GM23248 (cell line): ENCODE measurements around the gene ATP8A1.

Experiments
- EZH2 ChIP-seq: fragments of 200-600 bp; sonication (generic); IDR thresholded peaks from 2 replicates; pipeline ENCODE4 v1.6.1; 2018; ENCODE audit warnings: antibody characterized with exemption, mild to moderate bottlenecking; ENCODE audit not compliant: insufficient read depth, poor library complexity, severe bottlenecking
- EZH2phosphoT487 ChIP-seq: fragments of 200-600 bp; sonication (generic); IDR thresholded peaks from 2 replicates; pipeline ENCODE4 v1.6.1; 2018; ENCODE audit warnings: antibody characterized with exemption, moderate library complexity, mild to moderate bottlenecking, low read depth; ENCODE audit not compliant: insufficient read depth

DNA sequence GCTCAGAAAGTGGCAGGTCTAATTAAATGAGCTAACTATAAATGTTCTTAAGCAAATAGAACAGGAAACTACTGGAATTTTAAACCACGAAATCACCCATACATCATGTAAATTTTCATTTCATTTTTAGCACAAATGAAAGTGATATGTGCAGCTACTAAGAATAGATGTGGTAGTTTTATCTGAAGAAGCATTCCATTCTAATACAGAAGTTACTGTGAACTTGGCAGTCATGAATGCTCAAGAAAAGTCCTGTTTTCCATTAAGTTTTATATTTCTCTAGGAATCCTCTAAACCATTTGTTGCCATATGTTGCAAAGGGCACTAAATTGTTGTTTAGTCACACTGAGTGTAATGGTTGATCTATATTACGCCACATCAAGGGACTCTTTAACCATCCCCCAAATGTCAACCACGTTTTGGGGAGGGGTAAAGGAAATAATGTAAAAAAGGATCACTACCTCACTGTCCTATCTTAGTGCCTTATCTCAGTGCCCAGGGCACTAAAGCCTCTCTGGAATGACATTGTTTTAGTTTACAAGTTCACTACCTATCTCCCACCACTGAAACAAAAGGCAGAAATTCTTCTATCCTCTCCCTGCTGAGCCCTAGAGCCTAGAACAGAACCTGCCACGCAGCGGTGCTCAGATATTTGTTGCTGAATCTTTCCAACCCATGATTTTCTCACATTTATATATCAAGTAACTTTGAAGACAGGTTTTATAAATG, 141.6 kb downstream of the ATP8A1 start:
- TF ChIP-seq EZH2phosphoT487 (no peak), EZH2 (no peak)
